Muscle layer of duodenum (tissue), 2 donors: ENCODE measurements around the gene CLOCK.

Source experiments
- H3K27ac ChIP-seq: one replicate; pipeline ENCODE4 v1.7.0; 2013; ENCODE audit warnings: mild to moderate bottlenecking, low read length
- H3K27me3 ChIP-seq: one replicate; pipeline ENCODE4 v1.7.0; 2013; ENCODE audit warnings: low read depth, mild to moderate bottlenecking, control low read depth, low read length
- H3K36me3 ChIP-seq, 2 donors: one replicate each; pipeline ENCODE4 v1.7.0; 2013; ENCODE audit warnings: low read length in 2 of 2, control low read depth in 1 of 2, mild to moderate bottlenecking in 1 of 2; ENCODE audit not compliant: insufficient read depth in 2 of 2, control insufficient read depth in 1 of 2
- H3K4me1 ChIP-seq, 2 donors: one replicate each; pipeline ENCODE4 v1.7.0; 2013; ENCODE audit warnings: low read length in 2 of 2, mild to moderate bottlenecking in 2 of 2, control low read depth in 1 of 2, moderate library complexity in 1 of 2; ENCODE audit not compliant: insufficient read depth in 2 of 2, control insufficient read depth in 1 of 2
- H3K4me3 ChIP-seq, 2 donors: one replicate each; pipeline ENCODE4 v1.7.0; 2013; ENCODE audit warnings: low read length in 2 of 2, low read depth in 1 of 2, mild to moderate bottlenecking in 1 of 2
- H3K9me3 ChIP-seq, 2 donors: one replicate each; pipeline ENCODE4 v1.7.0; 2013; ENCODE audit warnings: low read length in 2 of 2, control low read depth in 1 of 2, mild to moderate bottlenecking in 1 of 2; ENCODE audit not compliant: control insufficient read depth in 1 of 2
- donor health status: healthy.

Gene CLOCK

GRCh38 chr4:55411621-55412020 lies 135.1 kb downstream of the CLOCK start:
- peaks cover 9 to 10% of the 10 kb centered on the region in 2 donors for H3K36me3 ChIP-seq
- no peak overlapping the region for H3K4me3 ChIP-seq
- H3K27ac ChIP-seq = no peak overlapping the region
- H3K27me3 ChIP-seq = no peaks in the 10 kb centered on the region
- no peaks in the 10 kb centered on the region for H3K9me3 ChIP-seq
- H3K4me1 ChIP-seq = peaks cover 3 to 4% of the 10 kb centered on the region in 2 donors

GRCh38 chr4:55410431-55410830 lies 136.3 kb downstream of the CLOCK start:
- H3K4me3 ChIP-seq = no peak overlapping the region
- no peaks in the 10 kb centered on the region for H3K27me3 ChIP-seq
- peaks cover 6 to 12% of the 10 kb centered on the region in 2 donors for H3K36me3 ChIP-seq
- H3K4me1 ChIP-seq = peaks cover 3 to 4% of the 10 kb centered on the region in 2 donors
- no peak overlapping the region for H3K27ac ChIP-seq
- no peaks in the 10 kb centered on the region for H3K9me3 ChIP-seq

GRCh38 chr4:55409468-55410171 lies 137.1 kb downstream of the CLOCK start:
- H3K4me3 ChIP-seq = no peak overlapping the region
- no peaks in the 10 kb centered on the region for H3K9me3 ChIP-seq
- no peaks in the 10 kb centered on the region for H3K27me3 ChIP-seq
- H3K36me3 ChIP-seq = peaks cover 6 to 13% of the 10 kb centered on the region in 2 donors
- peaks cover 3 to 4% of the 10 kb centered on the region in 2 donors for H3K4me1 ChIP-seq
- H3K27ac ChIP-seq = no peak overlapping the region

GRCh38 chr4:55407764-55408163 lies 138.9 kb downstream of the CLOCK start:
- H3K36me3 ChIP-seq = peaks cover 6 to 13% of the 10 kb centered on the region in 2 donors
- no peak overlapping the region for H3K27ac ChIP-seq
- no peaks in the 10 kb centered on the region for H3K27me3 ChIP-seq
- H3K9me3 ChIP-seq = no peaks in the 10 kb centered on the region
- no peak overlapping the region for H3K4me3 ChIP-seq
- peaks cover 3 to 4% of the 10 kb centered on the region in 2 donors for H3K4me1 ChIP-seq

- H3K4me3 ChIP-seq = no peak overlapping the region
- H3K9me3 ChIP-seq = no peaks in the 10 kb centered on the region
- H3K36me3 ChIP-seq = peaks cover 6 to 13% of the 10 kb centered on the region in 2 donors
- H3K27me3 ChIP-seq = no peaks in the 10 kb centered on the region
- no peak overlapping the region for H3K27ac ChIP-seq
- peaks cover 3 to 4% of the 10 kb centered on the region in 2 donors for H3K4me1 ChIP-seq
Observed at GRCh38 chr4:55407119-55407518, 139.6 kb downstream of the CLOCK start.

- Histone ChIP-seq H3K27me3 (no peaks in the 10 kb centered on the region), H3K36me3 (peaks cover under 1 to 13% of the 10 kb centered on the region in 2 donors), H3K4me3 (no peak overlapping the region), H3K27ac (no peak overlapping the region), H3K4me1 (peaks cover 3 to 4% of the 10 kb centered on the region in 2 donors), H3K9me3 (no peaks in the 10 kb centered on the region)
Observed at GRCh38 chr4:55406545-55406944, 140.2 kb downstream of the CLOCK start.

GRCh38 chr4:55405073-55405472 lies 141.6 kb downstream of the CLOCK start:
- peaks cover 3 to 4% of the 10 kb centered on the region in 2 donors for H3K4me1 ChIP-seq
- H3K36me3 ChIP-seq = peaks cover 0 to 17% of the 10 kb centered on the region in 2 donors
- H3K27ac ChIP-seq = no peak overlapping the region
- no peak overlapping the region for H3K4me3 ChIP-seq
- H3K27me3 ChIP-seq = no peaks in the 10 kb centered on the region
- no peaks in the 10 kb centered on the region for H3K9me3 ChIP-seq

- Histone ChIP-seq H3K4me1 (peaks cover 10 to 12% of the 10 kb centered on the region in 2 donors), H3K27me3 (no peaks in the 10 kb centered on the region), H3K4me3 (peak overlapping the region; percentile 90 to 91), H3K9me3 (no peaks in the 10 kb centered on the region), H3K36me3 (peaks cover 4 to 23% of the 10 kb centered on the region in 2 donors), H3K27ac (peak overlapping the region; percentile 98)
Observed at GRCh38 chr4:55399581-55399980, 147.1 kb downstream of the CLOCK start.

GRCh38 chr4:55398966-55399365 lies 147.7 kb downstream of the CLOCK start:
- Histone ChIP-seq H3K27me3 (no peaks in the 10 kb centered on the region), H3K9me3 (no peaks in the 10 kb centered on the region), H3K4me3 (peak overlapping the region; percentile 90 to 91), H3K27ac (peak overlapping the region; percentile 98), H3K36me3 (peaks cover 4 to 23% of the 10 kb centered on the region in 2 donors), H3K4me1 (peaks cover 10 to 12% of the 10 kb centered on the region in 2 donors)

- Histone ChIP-seq H3K27me3 (no peaks in the 10 kb centered on the region), H3K4me1 (peaks cover 10 to 12% of the 10 kb centered on the region in 2 donors), H3K9me3 (no peaks in the 10 kb centered on the region), H3K36me3 (peaks cover 4 to 23% of the 10 kb centered on the region in 2 donors), H3K27ac (peak overlapping the region; percentile 98), H3K4me3 (peak overlapping the region; percentile 90 to 91)
Observed at GRCh38 chr4:55398461-55398860, 148.2 kb downstream of the CLOCK start.

- no peaks in the 10 kb centered on the region for H3K9me3 ChIP-seq
- H3K36me3 ChIP-seq = peaks cover 4 to 23% of the 10 kb centered on the region in 2 donors
- H3K27me3 ChIP-seq = no peaks in the 10 kb centered on the region
- H3K4me3 ChIP-seq = peak overlapping the region; percentile 90 to 91
- peaks cover 10 to 12% of the 10 kb centered on the region in 2 donors for H3K4me1 ChIP-seq
- H3K27ac ChIP-seq = peak overlapping the region; percentile 98
Observed at GRCh38 chr4:55397520-55398321, 149.0 kb downstream of the CLOCK start.
